PC-9 (cell line): Measurements from ENCODE around the gene PBX3. TPM values are rescaled to one million over a fixed set of nuclear protein-coding genes. Genes with fewer than 3 reads are reported as not detected.

Experiments
- BruUV-seq: library from RNA; stranded (reverse); fragments of 400-500 nt; replicated peaks from 2 replicates; lab custom pipeline; 2021; lab: Mats Ljungman, UMichigan
- CTCF ChIA-PET: fragments of 300-600 bp; sonication (Branson Sonifier 250); formaldehyde crosslinking; loops from one replicate; lab custom pipeline; 2022; ENCODE audit warnings: antibody characterized with exemption; lab: Charles Lee
- POLR2A ChIA-PET: fragments of 300-600 bp; sonication (Branson Sonifier 250); formaldehyde crosslinking; loops from one replicate; lab custom pipeline; 2022; ENCODE audit warnings: antibody characterized with exemption; ENCODE audit not compliant: unreplicated experiment; lab: Charles Lee
- DNase-seq, 2 experiments: peaks; one replicate each; pipeline versions ENCODE4 v3.0.0 to v3.0.0-alpha.2; 2015 to 2022; ENCODE audit warnings: mixed read lengths in 1 of 2
- H2AFZ ChIP-seq: fragments of 200-600 bp; sonication (generic); 2 replicates; pipeline ENCODE4 v1.8.1; 2017; ENCODE audit warnings: antibody characterized with exemption
- H3F3A ChIP-seq: fragments of 200-600 bp; sonication (generic); 2 replicates; pipeline ENCODE4 v1.8.1; 2017; ENCODE audit warnings: antibody characterized with exemption, mild to moderate bottlenecking, low read depth; ENCODE audit not compliant: insufficient read depth
- H3K27ac ChIP-seq: fragments of 200-600 bp; sonication (generic); 2 replicates; pipeline ENCODE4 v1.6.1; 2016; ENCODE audit warnings: mixed run types
- H3K27me3 ChIP-seq: fragments of 200-600 bp; sonication (generic); 2 replicates; pipeline ENCODE4 v1.6.1; 2016; ENCODE audit warnings: low read depth, mixed run types; ENCODE audit not compliant: insufficient read depth
- H3K36me3 ChIP-seq: fragments of 200-600 bp; sonication (generic); 2 replicates; pipeline ENCODE4 v1.6.1; 2016; ENCODE audit warnings: low read depth, mixed run types
- H3K4me1 ChIP-seq: fragments of 200-600 bp; sonication (generic); replicated peaks from 2 replicates; pipeline ENCODE4 v1.6.1; 2016; ENCODE audit warnings: mixed run types; ENCODE audit not compliant: insufficient read depth
- H3K4me2 ChIP-seq: fragments of 200-600 bp; sonication (generic); 2 replicates; pipeline ENCODE4 v1.6.1; 2017; ENCODE audit warnings: mixed run types
- H3K4me3 ChIP-seq: fragments of 200-600 bp; sonication (generic); 2 replicates; pipeline ENCODE4 v1.6.1; 2016; ENCODE audit warnings: mixed run types
- H3K79me2 ChIP-seq: fragments of 200-600 bp; sonication (generic); 2 replicates; pipeline ENCODE4 v1.6.1; 2017; ENCODE audit warnings: low read depth, mixed run types
- H3K9me2 ChIP-seq: fragments of 200-600 bp; sonication (generic); 2 replicates; pipeline ENCODE4 v1.8.1; 2017; ENCODE audit warnings: mild to moderate bottlenecking; ENCODE audit not compliant: insufficient read depth
- H3K9me3 ChIP-seq: fragments of 200-600 bp; sonication (generic); 2 replicates; pipeline ENCODE4 v1.8.1; 2016; ENCODE audit warnings: low read depth; ENCODE audit not compliant: insufficient read depth
- H4K20me1 ChIP-seq: fragments of 200-600 bp; sonication (generic); 2 replicates; pipeline ENCODE4 v1.8.1; 2017; ENCODE audit not compliant: insufficient read depth
- EZH2 ChIP-seq: fragments of 200-600 bp; sonication (generic); IDR thresholded peaks from 2 replicates; pipeline ENCODE4 v1.8.0; 2017; ENCODE audit warnings: antibody characterized with exemption, low read depth
- intact Hi-C: fragments of 100-400 bp; cut with micrococcal nuclease; formaldehyde crosslinking; loops from one replicate; pipeline ENCODE4 v1.10.0; 2022; ENCODE audit not compliant: unreplicated experiment
- total RNA-seq: library from RNA; stranded (reverse); gene quantifications from 2 replicates; pipeline ENCODE4 v1.2.3, GENCODE V29; 2021
- TF ChIP-seq, protein P1 (sequence below): fragments of 200-600 bp; sonication (generic); conservative IDR thresholded peaks from 2 replicates; pipeline ENCODE4 v1.6.1; 2017; ENCODE audit warnings: mixed run types, antibody characterized with exemption, mild to moderate bottlenecking, moderate library complexity

PBX3 gene
- total RNA-seq, 1 experiment from 2014 or later = 18.3 TPM

DNA sequence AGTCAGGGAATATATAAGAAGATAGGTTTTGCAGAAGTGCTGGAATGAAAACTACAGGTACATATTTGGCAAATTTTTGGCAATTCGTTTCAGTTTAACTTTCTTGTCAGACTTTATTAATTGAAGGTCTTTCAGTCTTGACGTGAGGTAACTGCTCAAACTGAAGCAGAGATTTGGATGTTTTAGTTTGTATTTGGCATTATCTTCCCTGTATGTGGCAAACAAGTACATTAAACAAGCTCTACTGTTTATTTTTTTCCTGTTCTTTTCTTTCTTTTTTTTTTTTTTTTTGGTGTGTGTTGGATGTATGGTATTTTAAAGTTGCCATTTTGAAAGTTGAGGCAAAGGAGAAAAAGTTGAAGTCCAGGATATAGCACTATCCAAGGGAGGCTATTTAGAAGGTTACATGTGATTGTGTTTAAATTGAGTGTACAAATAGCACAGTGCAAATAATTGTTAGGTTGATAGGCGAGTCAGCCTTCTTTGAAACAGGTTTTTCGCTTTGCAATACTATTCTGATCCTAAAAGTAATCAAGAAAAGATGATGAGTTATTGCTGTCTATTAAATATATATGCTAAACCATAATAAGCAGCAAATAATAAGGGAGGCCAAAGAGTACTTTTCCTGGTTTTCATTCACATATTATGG is 2.2 kb downstream of the PBX3 start:
- TF ChIP-seq EZH2 = no peak
- TF ChIP-seq, protein P1, sequence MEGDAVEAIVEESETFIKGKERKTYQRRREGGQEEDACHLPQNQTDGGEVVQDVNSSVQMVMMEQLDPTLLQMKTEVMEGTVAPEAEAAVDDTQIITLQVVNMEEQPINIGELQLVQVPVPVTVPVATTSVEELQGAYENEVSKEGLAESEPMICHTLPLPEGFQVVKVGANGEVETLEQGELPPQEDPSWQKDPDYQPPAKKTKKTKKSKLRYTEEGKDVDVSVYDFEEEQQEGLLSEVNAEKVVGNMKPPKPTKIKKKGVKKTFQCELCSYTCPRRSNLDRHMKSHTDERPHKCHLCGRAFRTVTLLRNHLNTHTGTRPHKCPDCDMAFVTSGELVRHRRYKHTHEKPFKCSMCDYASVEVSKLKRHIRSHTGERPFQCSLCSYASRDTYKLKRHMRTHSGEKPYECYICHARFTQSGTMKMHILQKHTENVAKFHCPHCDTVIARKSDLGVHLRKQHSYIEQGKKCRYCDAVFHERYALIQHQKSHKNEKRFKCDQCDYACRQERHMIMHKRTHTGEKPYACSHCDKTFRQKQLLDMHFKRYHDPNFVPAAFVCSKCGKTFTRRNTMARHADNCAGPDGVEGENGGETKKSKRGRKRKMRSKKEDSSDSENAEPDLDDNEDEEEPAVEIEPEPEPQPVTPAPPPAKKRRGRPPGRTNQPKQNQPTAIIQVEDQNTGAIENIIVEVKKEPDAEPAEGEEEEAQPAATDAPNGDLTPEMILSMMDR = no peak
- ChIA-PET CTCF (no interaction called here), POLR2A (no interaction called here)
- Histone ChIP-seq H3K4me1 (peaks cover 24% of the 10 kb centered on the region; the same call in 1 of the 2 replicates), H3K9me3 (no peaks in the 10 kb centered on the region), H3K27me3 (no peaks in the 10 kb centered on the region), H3K36me3 (no peaks in the 10 kb centered on the region), H3K4me3 (no peak overlapping the region), H2AFZ (no peak overlapping the region), H3K4me2 (no peak overlapping the region), H3K27ac (no peak overlapping the region), H3K79me2 (no peaks in the 10 kb centered on the region), H3F3A (peaks cover 11% of the 10 kb centered on the region; the same call in 1 of the 2 replicates), H3K9me2 (no peaks in the 10 kb centered on the region), H4K20me1 (no peaks in the 10 kb centered on the region)
- no peak for DNase-seq
- no TSS peak for BruUV-seq
- intact Hi-C loops = loop anchor here (10.0 kb wide), 1 partner anchor 325 kb away; no protein-coding TSS in a partner anchor

DNA sequence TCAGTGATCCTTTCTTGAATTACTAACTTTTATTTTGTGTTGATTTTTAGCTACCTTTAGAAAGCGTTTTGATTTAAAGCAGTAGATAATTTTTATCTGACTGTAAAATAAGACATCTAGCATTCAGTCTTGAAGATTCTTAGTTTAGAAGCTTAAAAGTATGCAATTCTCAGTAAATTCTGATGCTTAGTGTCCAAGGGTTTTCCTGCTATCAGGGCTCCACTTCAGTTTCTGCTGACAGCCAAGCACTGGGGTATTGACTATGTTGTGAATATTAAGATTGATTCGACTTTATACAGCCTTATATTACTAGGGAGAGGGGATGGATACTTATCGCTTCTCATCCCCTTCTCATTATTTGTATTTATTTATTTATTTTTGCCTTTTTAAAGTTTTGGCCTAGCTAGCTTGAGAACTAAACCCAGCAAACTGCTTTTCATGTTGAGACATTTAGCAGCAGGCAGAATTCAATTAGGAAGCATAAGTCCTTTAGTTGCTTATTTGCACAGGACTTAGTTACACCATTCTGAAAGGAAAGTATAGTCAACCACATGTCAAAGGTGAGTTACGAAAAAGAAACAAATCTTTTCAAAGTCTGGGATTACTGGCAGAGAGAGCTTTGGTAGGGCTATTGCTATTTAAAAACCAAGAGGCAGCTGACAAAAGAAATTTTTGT is 2.9 kb downstream of the PBX3 start:
- no peaks in the 10 kb centered on the region for H3K9me3 ChIP-seq
- H3K4me3 ChIP-seq = no peak overlapping the region
- intact Hi-C loops = loop anchor here (10.0 kb wide), 1 partner anchor 325 kb away; no protein-coding TSS in a partner anchor
- peaks cover 11% of the 10 kb centered on the region; the same call in 1 of the 2 replicates for H3F3A ChIP-seq
- H3K9me2 ChIP-seq = no peaks in the 10 kb centered on the region
- DNase-seq = no peak
- H3K36me3 ChIP-seq = no peaks in the 10 kb centered on the region
- no peak for TF ChIP-seq EZH2
- TF ChIP-seq, protein P1 = no peak
- H3K4me1 ChIP-seq = peaks cover 24% of the 10 kb centered on the region; the same call in 1 of the 2 replicates
- TSS peak; percentile 19 for BruUV-seq
- H3K4me2 ChIP-seq = no peak overlapping the region
- H3K27me3 ChIP-seq = no peaks in the 10 kb centered on the region
- ChIA-PET POLR2A (no interaction called here), CTCF (no interaction called here)
- no peak overlapping the region for H3K27ac ChIP-seq
- no peaks in the 10 kb centered on the region for H4K20me1 ChIP-seq
- H2AFZ ChIP-seq = no peak overlapping the region
- no peaks in the 10 kb centered on the region for H3K79me2 ChIP-seq

DNA sequence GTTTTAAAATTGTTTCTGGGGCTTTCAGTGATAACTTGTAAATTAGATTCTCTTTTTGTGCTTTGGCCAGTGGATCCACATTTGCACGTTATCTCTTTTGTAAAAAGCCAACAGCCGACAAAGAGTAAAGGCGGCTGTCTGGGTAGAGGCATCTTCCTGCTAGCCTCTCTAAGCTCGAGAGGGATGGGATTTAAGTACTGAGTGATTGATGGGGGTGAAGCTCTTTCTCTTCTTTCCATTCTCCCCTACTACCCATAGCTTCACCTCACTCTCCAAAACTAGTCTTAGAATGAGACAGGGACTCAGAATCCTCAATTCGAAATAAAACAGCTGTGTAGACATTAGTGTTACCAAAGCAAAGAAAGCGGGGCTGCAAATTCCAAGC is 3.4 kb downstream of the PBX3 start:
- H3K9me2 ChIP-seq = no peaks in the 10 kb centered on the region
- H3K27ac ChIP-seq = no peak overlapping the region
- H2AFZ ChIP-seq = no peak overlapping the region
- H3K4me2 ChIP-seq = no peak overlapping the region
- no peaks in the 10 kb centered on the region for H3K79me2 ChIP-seq
- H3K36me3 ChIP-seq = no peaks in the 10 kb centered on the region
- no peaks in the 10 kb centered on the region for H3K9me3 ChIP-seq
- POLR2A ChIA-PET = interaction anchor here (0.6 kb wide), 1 partner anchor 1050 kb away, joined by 15 read pairs; no protein-coding TSS in a partner anchor
- H3K4me1 ChIP-seq = peaks cover 20% of the 10 kb centered on the region; the same call in 1 of the 2 replicates
- peaks cover 11% of the 10 kb centered on the region; the same call in 1 of the 2 replicates for H3F3A ChIP-seq
- BruUV-seq = no TSS peak
- H3K4me3 ChIP-seq = no peak overlapping the region
- TF ChIP-seq EZH2 = no peak
- TF ChIP-seq, protein P1 = no peak
- no peaks in the 10 kb centered on the region for H4K20me1 ChIP-seq
- CTCF ChIA-PET = no interaction called here
- intact Hi-C loops = no loop called here
- H3K27me3 ChIP-seq = no peaks in the 10 kb centered on the region
- DNase-seq = no peak
